GM12873 (cell line): ENCODE measurements around the gene ASGR1.

Source experiments
- TF ChIP-seq, protein P1 (sequence below): IDR thresholded peaks from 2 replicates; pipeline ENCODE4 v1.5.1; 2012; ENCODE audit warnings: low read depth, mild to moderate bottlenecking, moderate library complexity, low read length, control low read depth; ENCODE audit not compliant: insufficient read depth; ENCODE audit errors: missing control alignments

Gene ASGR1

DNA sequence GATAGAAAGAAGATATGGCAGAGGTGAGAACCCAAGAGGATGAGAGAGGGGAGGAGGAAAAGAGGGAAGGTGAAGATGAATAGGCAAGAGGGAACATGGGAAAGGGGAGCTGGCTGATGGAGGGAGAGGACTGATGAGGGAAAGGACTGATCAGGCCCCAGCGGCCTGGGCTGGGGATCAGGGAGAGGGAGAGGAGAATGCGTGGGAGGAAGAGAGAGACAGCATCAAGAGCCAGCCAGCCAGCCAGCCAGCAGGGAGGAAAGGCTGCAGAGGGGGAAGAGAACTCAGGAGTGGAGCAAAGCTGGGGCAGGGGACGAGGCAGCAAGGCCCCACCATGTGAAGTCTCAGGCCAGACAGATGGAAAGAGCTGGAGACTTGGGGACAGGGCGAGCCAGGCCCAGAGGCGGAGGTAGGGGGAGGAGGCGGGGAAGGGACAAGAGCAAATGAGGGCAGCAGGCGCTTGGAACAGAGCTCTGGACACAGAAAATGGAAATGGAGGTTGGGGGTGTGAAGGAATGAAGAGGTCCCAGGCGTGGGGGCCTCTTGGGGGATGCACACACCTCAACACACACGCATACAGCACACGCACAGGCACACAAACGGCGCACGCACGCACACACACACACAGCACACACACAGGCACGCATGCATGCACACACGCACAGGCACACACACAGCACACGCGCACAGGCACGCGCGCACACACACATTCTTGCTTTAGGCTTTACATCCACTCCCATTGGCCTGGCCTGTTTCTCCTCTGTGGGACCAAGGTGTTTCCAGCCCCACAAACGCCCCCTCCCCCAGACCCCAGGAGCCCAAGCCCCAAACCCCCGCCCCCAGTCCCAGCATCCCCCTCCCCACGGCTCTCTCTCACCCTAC, 28.2 kb upstream of the ASGR1 start:
- TF ChIP-seq, protein P1, sequence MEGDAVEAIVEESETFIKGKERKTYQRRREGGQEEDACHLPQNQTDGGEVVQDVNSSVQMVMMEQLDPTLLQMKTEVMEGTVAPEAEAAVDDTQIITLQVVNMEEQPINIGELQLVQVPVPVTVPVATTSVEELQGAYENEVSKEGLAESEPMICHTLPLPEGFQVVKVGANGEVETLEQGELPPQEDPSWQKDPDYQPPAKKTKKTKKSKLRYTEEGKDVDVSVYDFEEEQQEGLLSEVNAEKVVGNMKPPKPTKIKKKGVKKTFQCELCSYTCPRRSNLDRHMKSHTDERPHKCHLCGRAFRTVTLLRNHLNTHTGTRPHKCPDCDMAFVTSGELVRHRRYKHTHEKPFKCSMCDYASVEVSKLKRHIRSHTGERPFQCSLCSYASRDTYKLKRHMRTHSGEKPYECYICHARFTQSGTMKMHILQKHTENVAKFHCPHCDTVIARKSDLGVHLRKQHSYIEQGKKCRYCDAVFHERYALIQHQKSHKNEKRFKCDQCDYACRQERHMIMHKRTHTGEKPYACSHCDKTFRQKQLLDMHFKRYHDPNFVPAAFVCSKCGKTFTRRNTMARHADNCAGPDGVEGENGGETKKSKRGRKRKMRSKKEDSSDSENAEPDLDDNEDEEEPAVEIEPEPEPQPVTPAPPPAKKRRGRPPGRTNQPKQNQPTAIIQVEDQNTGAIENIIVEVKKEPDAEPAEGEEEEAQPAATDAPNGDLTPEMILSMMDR = no peak

DNA sequence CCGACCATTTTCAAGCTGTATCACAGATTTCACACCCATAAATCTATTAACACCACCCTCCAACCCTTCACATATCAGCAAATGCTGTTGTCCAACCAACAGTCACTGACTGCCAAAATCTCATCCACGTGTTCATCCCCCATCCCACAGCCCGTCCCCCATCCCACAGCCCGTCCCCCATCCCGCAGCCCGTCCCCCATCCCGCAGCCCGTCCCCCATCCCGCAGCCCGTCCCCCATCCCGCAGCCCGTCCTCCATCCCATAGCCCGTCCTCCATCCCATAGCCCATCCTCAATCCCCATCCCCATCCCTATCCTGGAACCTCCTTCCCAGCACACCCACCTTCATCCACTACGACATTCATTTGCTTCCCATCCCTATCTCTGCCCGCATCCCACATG, 26.4 kb upstream of the ASGR1 start:
- TF ChIP-seq, protein P1 = no peak

DNA sequence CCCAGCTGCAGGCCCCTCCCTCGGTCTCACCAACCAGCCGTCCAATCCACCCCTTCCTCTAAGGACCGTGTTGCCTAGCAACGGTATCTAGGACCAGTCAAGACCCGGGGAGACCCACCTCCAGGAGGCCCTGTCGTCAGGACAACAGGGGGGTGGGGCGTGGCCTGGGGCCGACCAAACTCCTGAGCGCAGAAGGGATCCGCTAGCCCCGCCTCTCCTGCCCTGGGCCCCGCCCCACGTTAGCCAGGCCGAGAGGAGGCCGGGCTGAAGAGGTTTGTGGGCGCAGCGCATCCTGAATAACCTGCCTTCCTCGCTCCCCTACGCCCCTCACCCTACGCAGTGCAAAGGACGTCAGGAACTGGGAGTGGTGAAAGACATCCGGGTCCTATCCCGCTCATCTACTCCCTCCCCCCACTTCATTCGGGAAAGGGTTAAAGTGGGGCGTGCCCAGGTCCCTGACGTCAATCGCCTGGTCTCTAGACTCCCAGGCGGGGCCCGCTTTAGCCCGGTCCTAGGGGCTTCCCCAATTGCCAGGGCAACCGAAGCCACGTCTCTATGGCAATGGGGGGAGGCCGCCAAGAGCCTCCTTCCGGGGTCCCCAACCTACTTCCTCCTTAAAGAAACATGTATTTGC, 25.8 kb upstream of the ASGR1 start:
- TF ChIP-seq, protein P1 = no peak

DNA sequence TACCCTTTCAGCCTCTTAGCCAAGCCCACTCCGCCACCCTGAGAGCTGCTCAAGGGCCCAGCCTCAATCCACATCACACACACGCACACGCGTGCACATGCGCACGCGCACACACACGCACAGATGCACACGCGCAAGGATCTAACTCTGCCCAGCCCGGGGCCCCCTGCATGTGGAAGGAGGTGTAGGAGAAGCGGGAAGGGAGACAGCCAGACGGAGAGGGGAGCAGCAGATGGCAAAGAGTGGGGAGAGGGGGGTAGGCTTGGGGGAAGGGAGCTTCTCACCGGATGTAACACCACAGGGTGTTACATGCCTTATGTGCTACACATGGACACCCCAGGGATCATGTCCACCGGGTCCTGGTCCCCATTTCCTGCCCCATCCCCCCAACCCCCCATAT, 25.2 kb upstream of the ASGR1 start:
- TF ChIP-seq, protein P1 = no peak

DNA sequence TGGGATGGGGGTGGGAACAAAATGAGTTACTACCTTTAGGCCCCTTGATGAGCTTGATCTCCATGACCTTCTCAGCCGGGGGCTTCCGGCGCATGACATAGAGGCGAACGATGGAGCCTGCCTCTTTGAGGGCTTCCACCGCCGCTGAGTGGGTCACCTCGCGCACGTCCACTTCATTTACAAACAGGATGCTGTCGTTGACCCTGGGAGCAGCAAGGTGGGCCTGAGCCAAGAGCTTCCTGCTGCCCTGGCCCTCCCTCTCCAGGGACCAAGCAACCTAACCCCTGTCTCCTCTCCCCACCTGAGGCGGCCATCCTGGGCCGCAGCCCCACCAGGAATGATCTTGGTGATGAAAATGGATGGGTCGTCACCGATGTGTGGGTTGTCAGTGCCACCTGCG, 24.2 kb upstream of the ASGR1 start:
- TF ChIP-seq, protein P1 = no peak

DNA sequence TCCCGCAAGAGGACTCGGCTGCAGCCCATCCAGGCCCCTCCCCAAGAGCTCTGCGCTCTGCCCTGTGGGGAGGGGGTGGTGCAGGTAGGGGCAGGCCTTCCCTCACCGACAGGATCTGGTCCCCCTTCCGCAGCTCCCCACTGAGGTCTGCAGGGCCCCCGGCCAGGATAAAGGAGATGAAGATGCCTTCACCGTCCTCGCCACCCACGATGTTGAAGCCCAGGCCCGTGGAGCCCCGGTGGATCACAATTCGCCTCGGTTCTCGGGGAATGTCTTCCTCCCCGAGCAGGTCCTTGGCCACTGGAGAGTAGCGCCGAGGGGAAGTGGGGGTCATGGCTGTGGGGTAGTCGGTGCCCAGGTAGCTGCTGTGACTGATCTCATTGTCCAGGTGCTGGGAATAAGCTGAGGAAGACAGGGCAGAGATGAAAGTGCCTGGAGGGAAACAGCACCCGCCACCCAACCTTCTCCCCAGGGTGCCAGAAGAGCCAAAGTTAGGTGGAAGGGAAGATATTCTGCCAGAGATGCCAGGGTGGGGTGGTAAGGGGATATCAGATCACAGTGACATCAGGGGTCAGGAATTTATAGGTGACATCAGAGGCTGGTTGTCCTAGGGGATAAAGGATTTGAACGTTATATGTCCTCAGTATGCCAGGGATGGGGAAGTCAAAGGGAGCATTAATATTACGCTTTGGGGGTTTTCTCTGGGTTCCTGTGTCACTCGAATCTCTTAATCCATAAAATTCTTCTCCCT, 17.7 kb upstream of the ASGR1 start:
- TF ChIP-seq, protein P1 = no peak

DNA sequence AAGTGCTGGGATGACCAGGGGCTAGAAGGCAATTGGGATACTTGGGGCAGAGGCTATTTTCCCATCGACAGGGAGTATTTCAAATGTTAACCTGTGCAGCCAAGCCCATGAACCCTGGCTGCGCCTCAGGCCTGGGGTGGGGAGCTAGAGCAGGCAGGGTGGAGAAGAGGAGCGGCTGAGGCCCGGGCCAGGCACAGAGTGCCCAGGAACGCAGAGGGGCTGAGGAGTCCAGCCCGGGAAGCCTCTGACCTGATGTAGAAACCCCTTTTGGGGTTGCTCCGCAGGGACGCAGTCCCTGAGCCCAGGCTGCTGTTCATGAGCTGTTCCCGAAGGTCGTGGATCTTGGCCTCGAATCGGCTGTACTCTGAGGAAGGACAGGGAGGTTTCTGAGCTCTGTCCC, 16.8 kb upstream of the ASGR1 start:
- TF ChIP-seq, protein P1 = no peak
